A549 (cell line): ENCODE measurements around the gene DOK7. TPM values are rescaled to one million over a fixed set of nuclear protein-coding genes. Genes with fewer than 3 reads are reported as not detected.

ENCODE experiments used
- ATAC-seq, 2 experiments: fragments of 200-7000 bp in 1 of 2; fragments of >200 bp in 1 of 2; cut with Nextera tagmentation in 1 of 2; cut with Tn5 transposase in 1 of 2; 3 replicates each; pipeline versions ENCODE4 v1.8.0 to v1.9.1; 2018 to 2020; ENCODE audit warnings: mild to moderate bottlenecking in 1 of 2, moderate library complexity in 1 of 2
- CTCF ChIA-PET: fragments of 300-600 bp; sonication (Branson Sonifier 250); formaldehyde crosslinking; extraction: SDS; loops from one replicate; lab custom pipeline; 2021; ENCODE audit warnings: antibody characterized with exemption, inconsistent platforms; lab: Yijun Ruan, JAX
- POLR2A ChIA-PET: fragments of 350-600 bp; formaldehyde crosslinking; extraction: SDS; loops from one replicate; lab custom pipeline; 2021; ENCODE audit warnings: antibody characterized with exemption, inconsistent platforms; lab: Yijun Ruan, JAX
- DNase-seq, 2 experiments: peaks; one replicate each; pipeline versions ENCODE4 v3.0.0 to v3.0.0-alpha.2; 2011 to 2016; ENCODE audit warnings: low read depth in 1 of 2, low spot score in 1 of 2
- FAIRE-seq: peaks from 2 replicates; lab custom pipeline; 2011; peaks lifted over from hg19 to GRCh38; lab: Jason Lieb, UNC
- H3K27ac ChIP-seq, 2 experiments: fragments of >200 bp; sonication (Bioruptor Twin); formaldehyde crosslinking; 3 replicates each; pipeline ENCODE4 v1.5.1; 2016 to 2017
- H3K4me1 ChIP-seq: fragments of >200 bp; sonication (Bioruptor Twin); formaldehyde crosslinking; 3 replicates; pipeline ENCODE4 v1.6.1; 2016
- H3K4me2 ChIP-seq: fragments of >200 bp; sonication (Bioruptor Twin); formaldehyde crosslinking; 3 replicates; pipeline ENCODE4 v1.6.1; 2016
- H3K4me3 ChIP-seq: fragments of >200 bp; sonication (Bioruptor Twin); formaldehyde crosslinking; 3 replicates; pipeline ENCODE4 v1.5.1; 2016
- H3K9me3 ChIP-seq: fragments of >200 bp; sonication (Bioruptor Twin); formaldehyde crosslinking; 3 replicates; pipeline ENCODE4 v1.6.1; 2016
- ATOH8 ChIP-seq: fragments of 250-450 bp; sonication (Bioruptor Pico); IDR thresholded peaks from 2 replicates; pipeline ENCODE4 v1.5.0; 2020; ENCODE audit warnings: low read depth, mild to moderate bottlenecking, moderate library complexity
- BCL3 ChIP-seq: fragments of >200 bp; sonication (Bioruptor Twin); formaldehyde crosslinking; IDR thresholded peaks from 3 replicates; pipeline ENCODE4 v1.6.1; 2016
- BHLHE40 ChIP-seq: IDR thresholded peaks from 2 replicates; pipeline ENCODE4 v1.6.1; 2012; ENCODE audit warnings: low read depth, low read length, inconsistent platforms
- CBX8 ChIP-seq: fragments of 200-600 bp; sonication (generic); IDR thresholded peaks from 2 replicates; pipeline ENCODE4 v1.6.1; 2016
- CEBPB ChIP-seq, 2 experiments: fragments of >200 bp in 1 of 2; sonication (Bioruptor Twin) in 1 of 2; formaldehyde crosslinking in 1 of 2; IDR thresholded peaks; 2 replicates each; pipeline ENCODE4 v1.6.1; 2012 to 2016
- EHMT2 ChIP-seq: fragments of 200-600 bp; sonication (generic); IDR thresholded peaks from 2 replicates; pipeline ENCODE4 v1.6.1; 2016; ENCODE audit warnings: antibody characterized with exemption, low read depth, mild to moderate bottlenecking, moderate library complexity
- EP300 ChIP-seq, 2 experiments: fragments of >200 bp; sonication (Bioruptor Twin); formaldehyde crosslinking; IDR thresholded peaks; 2 replicates in 1 of 2; 3 replicates in 1 of 2; pipeline ENCODE4 v1.6.1; 2016 to 2017
- FOSB ChIP-seq: fragments of 250-450 bp; sonication (Bioruptor Pico); IDR thresholded peaks from 2 replicates; pipeline ENCODE4 v1.5.0; 2020; ENCODE audit warnings: mild to moderate bottlenecking, moderate library complexity
- FOXS1 ChIP-seq: fragments of 250-450 bp; sonication (Bioruptor Pico); IDR thresholded peaks from 2 replicates; pipeline ENCODE4 v1.5.0; 2020; ENCODE audit warnings: mild to moderate bottlenecking, moderate library complexity
- GATA3 ChIP-seq: IDR thresholded peaks from 2 replicates; pipeline ENCODE4 v1.6.1; 2012; ENCODE audit warnings: borderline replicate concordance
- HDAC2 ChIP-seq: fragments of 200-600 bp; sonication (generic); IDR thresholded peaks from 2 replicates; pipeline ENCODE4 v1.6.1; 2016
- HES2 ChIP-seq: fragments of >200 bp; sonication (Bioruptor Twin); formaldehyde crosslinking; IDR thresholded peaks from 2 replicates; pipeline ENCODE4 v1.6.1; 2016
- HOXB5 ChIP-seq: fragments of 250-450 bp; sonication (Bioruptor Pico); IDR thresholded peaks from 2 replicates; pipeline ENCODE4 v1.5.0; 2020; ENCODE audit warnings: mild to moderate bottlenecking, moderate library complexity
- JUN ChIP-seq, 2 experiments: fragments of >200 bp; sonication (Bioruptor Twin); formaldehyde crosslinking; IDR thresholded peaks; 2 replicates in 1 of 2; 3 replicates in 1 of 2; pipeline ENCODE4 v1.6.1; 2016 to 2017
- JUNB ChIP-seq: fragments of >200 bp; sonication (Bioruptor Twin); formaldehyde crosslinking; IDR thresholded peaks from 2 replicates; pipeline ENCODE4 v1.6.1; 2016
- KDM1A ChIP-seq: fragments of 200-600 bp; sonication (generic); IDR thresholded peaks from 2 replicates; pipeline ENCODE4 v1.6.1; 2016; ENCODE audit warnings: low read depth, mild to moderate bottlenecking
- KDM5A ChIP-seq: fragments of 200-600 bp; sonication (generic); IDR thresholded peaks from 2 replicates; pipeline ENCODE4 v1.6.1; 2016; ENCODE audit warnings: antibody characterized with exemption, mild to moderate bottlenecking
- MYC ChIP-seq: IDR thresholded peaks from 2 replicates; pipeline ENCODE4 v1.6.1; 2012; ENCODE audit warnings: mild to moderate bottlenecking, inconsistent platforms, low read length, improper control_type of control experiment, borderline replicate concordance
- NPAS2 ChIP-seq: fragments of 250-450 bp; sonication (Bioruptor Pico); IDR thresholded peaks from 2 replicates; pipeline ENCODE4 v1.8.0; 2022; ENCODE audit warnings: mild to moderate bottlenecking, moderate library complexity, borderline replicate concordance
- NR3C1 ChIP-seq: fragments of >200 bp; sonication (Bioruptor Twin); formaldehyde crosslinking; IDR thresholded peaks from 3 replicates; pipeline ENCODE4 v1.6.1; 2017
- RARB ChIP-seq: fragments of 250-450 bp; sonication (Bioruptor Pico); IDR thresholded peaks from 2 replicates; pipeline ENCODE4 v1.8.0; 2021; ENCODE audit warnings: mild to moderate bottlenecking, moderate library complexity
- TFCP2L1 ChIP-seq: fragments of 250-450 bp; sonication (Bioruptor Pico); IDR thresholded peaks from 2 replicates; pipeline ENCODE4 v1.5.0; 2021; ENCODE audit warnings: mild to moderate bottlenecking
- ZSCAN20 ChIP-seq: fragments of 250-450 bp; sonication (Bioruptor Pico); IDR thresholded peaks from 2 replicates; pipeline ENCODE4 v1.8.0; 2022; ENCODE audit warnings: mild to moderate bottlenecking, moderate library complexity
- WGBS: methylation state at CpG from one replicate; pipeline ENCODE4 v1.1.6; 2017; ENCODE audit errors: missing lambda C conversion rate; 5-methylcytosine and 5-hydroxymethylcytosine counted together
- polyA plus RNA-seq, 4 experiments: library from polyadenylated mRNA; depleted of rRNA in 3 of 4; stranded (reverse); fragments of >200 nt; fragmentation: RNase III in 1 of 4; extraction: RNeasy Plus Mini Kit Qiagen cat#74134 plus additional on column Dnase treatment in 1 of 4; gene quantifications; 2 replicates in 3 of 4; 3 replicates in 1 of 4; pipeline ENCODE4 v1.2.3, GENCODE V29; 2011 to 2017

Gene DOK7
- polyA plus RNA-seq, 2 of the 4 experiments (the other 2 are of a cell fraction): 0.17 to 0.21 TPM

- peak in 1 of 2 experiments; percentile 9; a peak in 2 of 6 replicates for ATAC-seq
- Histone ChIP-seq H3K4me2 (no peak overlapping the region), H3K27ac (no peak overlapping the region), H3K4me3 (no peak overlapping the region), H3K9me3 (no peaks in the 10 kb centered on the region), H3K4me1 (no peaks in the 10 kb centered on the region)
- ChIA-PET POLR2A (no interaction called here), CTCF (interaction anchor here (0.6 to 1.7 kb wide), 2 partner anchors 9 to 14 kb away, joined by 3 to 9 read pairs; no protein-coding TSS in a partner anchor)
- TF ChIP-seq TFCP2L1 (CRISPR knock-in tag) (no peak), ATOH8 (no peak)
- 86% methylated on average over 8 of the region's 15 CpGs for WGBS
- DNase-seq: no peak
- no peak for FAIRE-seq
These were observed 31.4 kb downstream of the DOK7 start for GRCh38 chr4:3494462-3494871.

DNA sequence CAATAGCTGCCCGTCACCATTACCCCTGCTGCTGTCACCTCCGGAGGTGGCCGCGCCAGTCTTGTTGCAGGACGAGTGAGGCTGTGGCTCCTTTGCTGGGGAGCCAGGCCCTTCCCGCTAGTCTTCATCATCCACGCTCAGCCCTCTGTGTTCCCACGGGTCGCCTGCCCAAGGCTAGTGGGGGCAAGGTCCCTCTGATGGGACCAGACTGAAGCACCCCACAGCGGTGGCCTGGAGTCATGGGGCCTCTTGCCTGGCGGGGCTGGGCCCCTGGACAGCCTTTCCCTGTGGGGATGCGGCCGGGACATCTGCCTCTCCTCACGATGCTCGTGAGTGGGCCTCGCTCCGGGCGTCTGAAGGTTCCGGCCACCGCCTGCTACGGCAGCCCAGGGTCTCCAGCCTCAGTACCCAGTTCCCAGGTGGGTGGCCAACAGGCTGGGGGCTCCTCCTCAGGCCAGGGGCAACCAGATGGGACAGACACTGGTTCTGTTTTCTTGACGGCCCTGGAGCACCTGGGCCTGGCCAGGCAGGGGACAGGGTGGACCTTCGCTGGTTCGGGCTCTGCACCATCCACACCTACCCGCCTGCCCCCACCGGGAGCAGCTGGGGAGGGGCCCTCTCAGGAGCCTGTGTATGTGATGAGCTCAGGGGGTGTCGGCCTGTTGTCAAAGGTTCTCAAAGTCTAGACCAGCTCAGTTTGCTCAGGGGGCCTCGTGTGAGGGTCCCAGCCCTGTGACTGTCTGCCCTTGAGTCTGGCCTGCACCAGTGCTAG is 32.3 kb downstream of the DOK7 start:
- Histone ChIP-seq H3K4me3 (no peak overlapping the region), H3K4me2 (no peak overlapping the region), H3K27ac (no peak overlapping the region), H3K4me1 (no peaks in the 10 kb centered on the region), H3K9me3 (no peaks in the 10 kb centered on the region)
- WGBS: 87% methylated on average over 8 of the region's 28 CpGs
- ChIA-PET POLR2A (no interaction called here), CTCF (interaction anchor here (1.0 to 1.2 kb wide), 2 partner anchors 11 to 15 kb away, joined by 5 to 6 read pairs; no protein-coding TSS in a partner anchor)
- no peak for TF ChIP-seq BCL3
- TF ChIP-seq RARB (CRISPR knock-in tag): no peak
- no peak for FAIRE-seq
- ATAC-seq: no peak; a peak in 1 of 6 replicates
- DNase-seq: no peak

DNA sequence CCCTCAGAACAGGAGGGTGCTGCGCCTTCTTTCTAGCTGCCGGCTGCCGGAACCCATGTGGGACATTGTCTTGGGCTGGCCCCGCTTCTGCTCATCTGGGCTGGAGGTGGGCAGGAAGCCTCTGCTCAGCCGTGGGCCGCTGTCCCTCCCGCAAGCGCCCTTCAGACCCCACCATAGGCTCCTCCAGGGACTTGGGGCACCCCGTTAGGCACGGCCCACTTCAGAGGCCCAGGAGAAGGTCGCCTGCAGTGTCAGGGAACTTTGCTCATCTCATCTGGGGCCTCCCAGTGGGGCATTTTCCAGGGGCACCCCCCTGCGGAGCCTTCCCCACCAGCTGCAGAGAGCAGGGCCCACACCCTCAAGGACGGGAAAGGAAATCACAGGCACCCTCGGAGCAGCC is 32.9 kb downstream of the DOK7 start:
- ChIA-PET CTCF (interaction anchor here (1.0 to 1.2 kb wide), 2 partner anchors 10 to 15 kb away, joined by 5 to 6 read pairs; no protein-coding TSS in a partner anchor), POLR2A (no interaction called here)
- WGBS: 79% methylated on average over 2 of the region's 14 CpGs
- no peaks in the 10 kb centered on the region for H3K4me1 ChIP-seq
- H3K4me3 ChIP-seq: no peak overlapping the region
- H3K9me3 ChIP-seq: no peaks in the 10 kb centered on the region
- no peak for DNase-seq
- TF ChIP-seq JUNB: no peak
- TF ChIP-seq HES2: no peak
- TF ChIP-seq EP300 (IDR thresholded peaks at IDR 0.05): no peak
- TF ChIP-seq HDAC2: no peak
- TF ChIP-seq FOSB (CRISPR knock-in tag): no peak
- TF ChIP-seq CEBPB (IDR thresholded peaks at IDR 0.05): no peak
- no peak for TF ChIP-seq MYC
- no peak for TF ChIP-seq BHLHE40
- no peak for TF ChIP-seq NR3C1
- TF ChIP-seq EHMT2: no peak
- no peak for TF ChIP-seq KDM5A
- no peak for ATAC-seq
- H3K27ac ChIP-seq: no peak overlapping the region
- H3K4me2 ChIP-seq: no peak overlapping the region
- no peak for FAIRE-seq

DNA sequence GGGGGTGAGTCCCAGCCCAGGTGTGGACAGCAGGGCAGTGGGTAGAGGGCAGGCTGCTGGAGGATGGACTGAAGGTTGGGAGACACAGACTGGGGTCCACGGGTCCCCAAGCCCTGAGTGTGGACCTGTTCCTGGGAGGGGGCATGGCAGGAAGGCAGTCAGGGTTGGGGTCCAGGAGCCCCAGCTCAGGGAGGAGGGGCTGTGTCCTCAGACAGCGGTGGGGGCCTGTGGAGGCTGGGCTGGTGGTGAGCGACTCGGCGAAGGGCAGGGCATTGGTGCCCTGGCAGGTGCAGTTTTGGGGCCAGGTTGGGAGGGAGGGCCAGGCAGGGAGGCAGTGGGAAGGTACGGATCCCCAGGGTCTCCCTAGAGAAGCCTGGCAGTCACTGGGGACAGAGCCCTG is 34.0 kb downstream of the DOK7 start:
- H3K4me2 ChIP-seq: no peak overlapping the region
- H3K27ac ChIP-seq: no peak overlapping the region
- POLR2A ChIA-PET: no interaction called here
- no peak for TF ChIP-seq CBX8
- TF ChIP-seq GATA3: no peak
- no peak for TF ChIP-seq ZSCAN20 (CRISPR knock-in tag)
- TF ChIP-seq FOSB (CRISPR knock-in tag): no peak
- no peak for TF ChIP-seq HDAC2
- TF ChIP-seq HOXB5: no peak
- no peak for TF ChIP-seq JUN (IDR thresholded peaks at IDR 0.05)
- no peak for TF ChIP-seq NPAS2
- no peak for TF ChIP-seq KDM1A
- no peak for TF ChIP-seq FOXS1
- no peak for TF ChIP-seq NR3C1
- no peak for TF ChIP-seq EHMT2
- TF ChIP-seq, all 56 proteins: peak for 0
- Histone ChIP-seq H3K4me3 (no peak overlapping the region), H3K4me1 (no peaks in the 10 kb centered on the region), H3K9me3 (no peaks in the 10 kb centered on the region)
- CTCF ChIA-PET: no interaction called here
- no peak for ATAC-seq
- 95% methylated on average over 4 of the region's 6 CpGs for WGBS
- no peak for FAIRE-seq
- no peak for DNase-seq
